GM19239 (cell line): ENCODE data around the gene NECTIN1.

Source experiments
- DNase-seq: peaks from one replicate; pipeline ENCODE4 v3.0.0; 2011; ENCODE audit warnings: low spot score; ENCODE audit not compliant: insufficient read length
- FAIRE-seq: peaks from 2 replicates; lab custom pipeline; 2011; peaks lifted over from hg19 to GRCh38; lab: Jason Lieb, UNC

Gene NECTIN1

DNA sequence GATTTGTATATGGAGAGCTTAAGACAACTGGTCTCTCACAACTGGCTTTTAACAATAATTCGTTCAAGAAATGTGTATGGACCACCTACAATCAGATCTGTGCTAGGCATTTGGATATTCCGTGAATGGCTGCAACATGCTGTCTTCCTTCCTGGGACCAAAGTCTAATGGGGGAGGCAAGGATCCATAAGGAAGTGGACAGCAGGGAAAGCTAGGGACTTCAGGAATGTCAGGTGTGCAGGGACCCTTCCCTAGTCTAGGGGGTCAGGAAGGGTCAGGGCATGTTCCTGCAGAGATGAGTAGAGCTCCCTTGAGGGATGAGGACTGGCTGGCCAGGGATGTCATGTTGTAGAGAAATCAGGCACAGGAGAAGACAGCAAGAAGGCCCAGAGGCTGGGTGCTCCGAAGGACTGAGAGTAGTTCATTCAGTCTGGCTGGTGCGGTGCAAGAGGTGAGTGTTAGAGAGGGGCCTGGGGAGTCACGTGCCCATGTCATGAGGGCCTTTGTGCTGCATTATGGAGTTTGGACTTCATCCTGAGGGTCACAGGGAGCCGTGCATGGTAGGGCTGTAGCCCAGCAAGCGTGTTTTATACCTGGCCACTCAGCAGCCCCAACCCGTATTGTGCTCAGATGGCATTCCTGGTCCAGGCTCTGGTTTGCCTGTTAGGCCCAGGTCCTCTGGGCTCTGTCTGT lies 8.5 kb upstream of the NECTIN1 start:
- FAIRE-seq (no peak), DNase-seq (no peak)

DNA sequence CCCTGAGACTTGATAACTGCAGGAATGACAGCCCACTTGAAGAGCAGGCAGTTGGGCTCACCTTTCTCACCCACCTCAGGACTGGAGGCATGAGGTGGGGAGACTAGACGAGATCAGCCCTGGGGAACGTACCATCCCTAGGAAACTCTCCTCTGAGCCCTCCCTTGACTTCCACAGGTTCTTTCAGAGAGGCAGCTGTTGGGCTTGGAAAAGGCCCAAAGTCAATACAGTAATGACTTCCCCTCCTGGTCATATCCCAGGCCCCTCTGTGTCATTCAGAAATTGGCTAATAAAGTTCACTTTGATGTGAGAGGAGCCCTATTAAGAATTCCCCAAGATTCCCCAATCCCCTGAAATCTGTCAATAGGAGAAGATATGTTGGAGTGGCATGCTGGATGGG lies 5.8 kb upstream of the NECTIN1 start:
- no peak for DNase-seq
- no peak for FAIRE-seq

- FAIRE-seq: no peak
Observed at GRCh38 chr11:119730789-119731386, 1.9 kb upstream of the NECTIN1 start.

DNA sequence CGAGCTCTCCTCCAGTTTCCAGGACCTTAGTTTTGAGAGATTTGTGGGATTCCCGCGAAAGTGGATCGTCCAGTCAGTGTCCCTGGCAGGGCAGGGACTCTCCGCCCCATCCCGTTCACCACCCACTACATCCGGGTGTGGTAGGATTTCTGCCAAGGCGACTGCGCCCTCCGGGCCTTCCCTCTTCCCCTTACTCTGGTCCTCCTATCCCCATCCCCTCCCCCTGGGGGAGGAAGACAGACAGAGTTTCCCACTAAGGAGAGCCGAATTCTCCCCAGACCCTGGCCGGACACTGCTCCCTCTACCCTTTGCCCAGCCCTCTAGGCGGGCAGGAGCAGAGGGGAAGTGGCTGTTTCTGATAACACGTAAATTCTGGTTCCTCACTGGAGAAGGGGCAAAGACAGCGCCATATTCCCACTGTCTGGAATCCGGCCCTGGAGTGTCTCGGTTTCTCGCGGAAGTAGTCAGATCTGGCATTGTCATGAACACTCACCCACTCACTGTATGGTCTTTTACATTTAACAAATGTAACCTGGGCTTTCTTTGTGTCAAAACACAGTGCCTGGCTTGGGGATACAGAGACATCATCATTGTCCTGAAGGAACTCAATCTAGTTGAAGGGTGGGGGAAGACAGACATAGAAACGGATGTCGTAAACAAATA lies 1.1 kb upstream of the NECTIN1 start:
- peak; percentile 48 for FAIRE-seq
- DNase-seq: no peak

More at GRCh38 chr11:119730789-119731386, 1.9 kb upstream of the NECTIN1 start:
- no peak for DNase-seq

GRCh38 chr11:119729581-119729927 lies 554 bp upstream of the NECTIN1 start:
- no peak for FAIRE-seq
- no peak for DNase-seq

GRCh38 chr11:119728211-119728626 lies 781 bp downstream of the NECTIN1 start:
- peak; percentile 60 for FAIRE-seq
- DNase-seq: no peak

DNA sequence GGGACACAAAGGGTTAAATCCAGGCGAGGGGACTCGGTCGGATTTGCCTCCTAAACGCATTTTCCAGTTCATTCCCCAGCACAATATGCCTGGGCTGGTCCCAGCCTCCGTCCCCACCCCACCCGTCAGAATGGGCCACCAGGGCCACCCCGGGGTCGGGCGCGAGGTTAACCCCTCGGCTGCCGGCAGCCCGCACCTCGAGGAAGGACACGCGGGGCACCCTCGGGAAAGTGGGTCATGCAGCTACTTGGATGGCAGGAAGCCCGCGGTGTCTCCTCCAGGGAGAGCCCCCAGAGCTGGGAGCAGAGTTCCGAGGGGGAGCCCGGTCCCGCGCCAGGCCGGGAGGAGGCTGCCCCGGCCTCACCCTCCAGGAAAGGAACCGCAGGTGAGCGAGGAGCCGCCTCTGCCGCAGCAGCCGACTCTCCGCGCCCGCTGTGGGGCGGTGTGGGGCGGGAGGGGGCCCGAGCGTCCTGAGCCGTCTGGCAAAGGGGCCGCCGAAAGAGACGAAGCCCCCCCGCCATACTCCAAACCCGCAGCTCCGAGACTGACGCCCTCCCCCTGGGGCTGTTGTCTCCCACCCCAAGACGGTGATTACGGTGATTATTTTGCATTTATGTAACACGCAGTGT lies 1.4 kb downstream of the NECTIN1 start:
- DNase-seq: peak; percentile 54
- FAIRE-seq: no peak

- FAIRE-seq (no peak), DNase-seq (no peak)
Observed at GRCh38 chr11:119726585-119727522, 2.1 kb downstream of the NECTIN1 start.

DNA sequence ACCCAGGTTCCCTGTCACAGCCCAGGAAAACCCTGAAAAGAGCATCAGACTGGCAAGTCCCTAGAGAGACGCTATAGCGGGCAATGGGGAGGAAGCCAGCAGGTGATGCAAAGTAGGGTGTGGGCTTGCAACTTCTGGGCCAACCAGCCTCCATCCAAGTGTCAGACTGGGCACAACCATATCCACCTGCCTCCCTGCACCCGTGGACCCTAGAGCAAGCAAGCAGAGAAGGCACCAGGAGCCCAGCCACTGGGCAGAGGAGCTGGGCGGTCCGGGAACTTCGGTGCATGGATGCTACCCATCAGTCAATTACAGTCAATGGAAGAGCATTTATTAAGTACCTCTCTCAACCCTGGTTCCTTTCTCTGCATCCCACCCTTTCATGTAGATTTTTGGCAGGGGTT lies 2.8 kb downstream of the NECTIN1 start:
- FAIRE-seq: no peak
- no peak for DNase-seq

GRCh38 chr11:119724956-119725355 lies 4.0 kb downstream of the NECTIN1 start:
- no peak for DNase-seq
- no peak for FAIRE-seq

- FAIRE-seq: no peak
- no peak for DNase-seq
Observed at GRCh38 chr11:119723952-119724325, 5.1 kb downstream of the NECTIN1 start.

GRCh38 chr11:119723243-119723951 lies 5.6 kb downstream of the NECTIN1 start:
- DNase-seq (no peak), FAIRE-seq (no peak)

- no peak for FAIRE-seq
- DNase-seq: no peak
Observed at GRCh38 chr11:119722281-119722794, 6.7 kb downstream of the NECTIN1 start.

GRCh38 chr11:119721129-119722120 lies 7.6 kb downstream of the NECTIN1 start:
- no peak for DNase-seq
- FAIRE-seq: no peak

DNA sequence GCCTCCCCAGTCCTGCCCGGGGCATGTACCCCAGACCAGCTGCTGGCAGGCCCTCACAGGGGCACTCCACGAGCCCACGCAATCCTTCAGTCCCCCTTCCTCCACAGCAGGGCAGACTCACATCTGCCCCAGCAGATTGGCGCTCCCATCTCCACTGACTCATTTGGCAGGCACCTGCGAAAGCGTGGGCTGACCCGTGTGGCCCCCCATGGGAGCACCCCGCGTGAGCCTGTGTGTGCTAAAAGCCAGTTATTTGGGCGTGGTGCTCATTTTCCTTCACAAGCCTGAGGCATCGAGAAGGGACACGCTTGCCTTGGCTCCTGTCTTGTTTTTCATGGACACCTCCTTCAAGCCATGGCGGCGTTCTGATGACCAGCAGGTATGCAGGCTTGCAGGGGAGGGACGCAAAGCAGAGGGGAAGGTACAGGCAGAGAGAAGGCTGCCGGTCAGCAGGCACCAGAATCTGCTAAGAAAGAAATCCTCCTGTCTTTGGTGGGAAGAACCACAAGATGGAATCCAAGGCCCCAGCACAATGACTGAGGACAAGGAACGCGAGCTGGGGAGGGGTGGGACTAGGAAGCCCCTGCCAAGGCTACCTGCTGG lies 8.6 kb downstream of the NECTIN1 start:
- FAIRE-seq (no peak), DNase-seq (no peak)

GRCh38 chr11:119717839-119718534 lies 11.0 kb downstream of the NECTIN1 start:
- no peak for DNase-seq
- no peak for FAIRE-seq
